GM23248 (cell line): Measurements from ENCODE around the gene CNN2. TPM values are rescaled to one million over a fixed set of nuclear protein-coding genes. Genes with fewer than 3 reads are reported as not detected.

ENCODE experiments used
- DNase-seq: peaks from one replicate; pipeline ENCODE4 v3.0.0-alpha.2; 2015
- H2AFZ ChIP-seq: fragments of 200-600 bp; sonication (generic); 2 replicates; pipeline ENCODE4 v1.6.1; 2016; ENCODE audit warnings: antibody characterized with exemption
- H3F3A ChIP-seq: fragments of 200-600 bp; sonication (generic); 2 replicates; pipeline ENCODE4 v1.6.1; 2016; ENCODE audit warnings: mild to moderate bottlenecking, antibody characterized with exemption, mixed run types; ENCODE audit not compliant: insufficient read depth
- H3K27ac ChIP-seq: fragments of 200-600 bp; sonication (generic); 2 replicates; pipeline ENCODE4 v1.5.1; 2016; ENCODE audit warnings: mild to moderate bottlenecking
- H3K27me3 ChIP-seq: fragments of 200-600 bp; sonication (generic); replicated peaks from 2 replicates; pipeline ENCODE4 v1.6.1; 2016; ENCODE audit warnings: mild to moderate bottlenecking; ENCODE audit not compliant: insufficient read depth
- H3K36me3 ChIP-seq: fragments of 200-600 bp; sonication (generic); 2 replicates; pipeline ENCODE4 v1.6.1; 2016; ENCODE audit warnings: low read depth, mild to moderate bottlenecking
- H3K4me1 ChIP-seq: fragments of 200-600 bp; sonication (generic); 2 replicates; pipeline ENCODE4 v1.6.1; 2016; ENCODE audit warnings: mild to moderate bottlenecking; ENCODE audit not compliant: insufficient read depth
- H3K4me2 ChIP-seq: fragments of 200-600 bp; sonication (generic); one replicate; pipeline ENCODE4 v1.6.1; 2016; ENCODE audit warnings: mild to moderate bottlenecking; ENCODE audit not compliant: unreplicated experiment
- H3K4me3 ChIP-seq: fragments of 200-600 bp; sonication (generic); 2 replicates; pipeline ENCODE4 v1.5.1; 2016; ENCODE audit warnings: mild to moderate bottlenecking
- H3K79me2 ChIP-seq: fragments of 200-600 bp; sonication (generic); 2 replicates; pipeline ENCODE4 v1.6.1; 2016; ENCODE audit warnings: mild to moderate bottlenecking; ENCODE audit not compliant: insufficient read depth
- H3K9ac ChIP-seq: fragments of 200-600 bp; sonication (generic); 2 replicates; pipeline ENCODE4 v1.6.1; 2016; ENCODE audit warnings: mild to moderate bottlenecking
- H3K9me2 ChIP-seq: fragments of 200-600 bp; sonication (generic); 2 replicates; pipeline ENCODE4 v1.6.1; 2016; ENCODE audit warnings: mixed run types, mild to moderate bottlenecking, moderate library complexity; ENCODE audit not compliant: insufficient read depth
- H3K9me3 ChIP-seq: fragments of 200-600 bp; sonication (generic); one replicate; pipeline ENCODE4 v1.6.1; 2017; ENCODE audit warnings: low read depth
- H4K20me1 ChIP-seq: fragments of 200-600 bp; sonication (generic); 2 replicates; pipeline ENCODE4 v1.6.0; 2016; ENCODE audit not compliant: insufficient read depth
- EZH2 ChIP-seq: fragments of 200-600 bp; sonication (generic); IDR thresholded peaks from 2 replicates; pipeline ENCODE4 v1.6.1; 2018; ENCODE audit warnings: antibody characterized with exemption, mild to moderate bottlenecking; ENCODE audit not compliant: insufficient read depth, poor library complexity, severe bottlenecking
- EZH2phosphoT487 ChIP-seq: fragments of 200-600 bp; sonication (generic); IDR thresholded peaks from 2 replicates; pipeline ENCODE4 v1.6.1; 2018; ENCODE audit warnings: antibody characterized with exemption, moderate library complexity, mild to moderate bottlenecking, low read depth; ENCODE audit not compliant: insufficient read depth
- WGBS, 2 experiments: methylation state at CpG; one replicate each; pipeline ENCODE4 v1.1.6; 2015 to 2017; ENCODE audit warnings: low lambda C conversion rate in 2 of 2, low coverage in 1 of 2; ENCODE audit errors: missing lambda C conversion rate in 2 of 2; 5-methylcytosine and 5-hydroxymethylcytosine counted together
- in situ Hi-C: fragments of 300-500 bp; cut with MboI; formaldehyde crosslinking; loops from 2 replicates; pipeline ENCODE4 v1.15.0; 2020
- polyA plus RNA-seq: library from polyadenylated mRNA; unstranded; fragments of >200 nt; fragmentation: Nextera tagmentation; extraction: Ambion mirVana; gene quantifications from 2 replicates; pipeline ENCODE4 v1.2.1, GENCODE V29; 2016
- total RNA-seq: library from RNA; depleted of rRNA; stranded (reverse); fragments of >200 nt; shearing (Covaris generic); gene quantifications from 2 replicates; pipeline ENCODE4 v1.2.3, GENCODE V29; 2014

Gene CNN2
- total and polyA plus RNA-seq, 2 experiments from 2014 or later, result 244 to 400 TPM

DNA sequence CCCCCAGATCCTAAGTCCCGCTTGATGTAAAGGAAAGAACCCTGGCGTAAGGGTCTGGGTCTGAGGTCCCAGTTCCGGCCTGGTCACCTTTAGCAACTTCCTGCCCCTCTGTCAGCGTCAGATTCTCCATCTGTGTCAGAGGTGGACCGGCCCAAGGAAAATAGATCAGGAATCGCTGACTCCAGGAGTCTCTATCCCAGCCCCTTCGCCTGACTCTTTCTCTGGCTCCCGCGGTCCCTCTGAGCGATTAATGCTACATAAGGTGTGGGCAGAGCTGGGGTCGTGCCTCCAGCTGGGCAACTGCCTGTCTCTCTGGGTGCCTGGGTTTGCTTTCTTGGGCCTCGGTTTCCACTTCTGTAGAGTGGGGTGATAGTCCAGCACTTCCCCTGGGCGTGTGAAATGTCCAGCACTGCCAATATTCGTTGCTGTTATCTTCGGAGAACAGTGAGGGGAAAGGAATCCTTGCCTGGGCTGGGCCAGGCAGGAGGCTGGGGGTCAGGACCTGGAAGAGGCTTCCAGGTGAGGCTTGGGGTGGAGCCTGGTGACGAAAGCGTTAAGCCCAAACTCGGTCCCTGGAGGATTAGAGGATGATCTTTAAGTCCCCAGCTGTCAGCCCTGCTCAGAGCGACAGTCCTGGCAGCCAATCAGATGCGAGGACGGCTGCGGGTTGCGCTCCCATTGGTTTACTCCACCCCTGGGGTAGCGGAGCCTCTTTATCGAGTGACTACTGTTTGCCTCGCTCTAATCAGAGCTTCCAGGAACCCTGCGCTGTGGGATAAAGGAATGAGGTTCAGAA, 14.3 kb downstream of the CNN2 start:
- Histone ChIP-seq H3K4me1 (no peaks in the 10 kb centered on the region; the same call in 1 of the 2 replicates), H3F3A (peaks cover 32% of the 10 kb centered on the region), H3K9ac (peak overlapping the region; percentile 50), H3K9me3 (no peaks in the 10 kb centered on the region), H3K9me2 (no peaks in the 10 kb centered on the region), H3K27ac (no peak overlapping the region), H3K4me2 (peak overlapping the region; percentile 84), H3K27me3 (no peaks in the 10 kb centered on the region), H2AFZ (peak overlapping the region; percentile 60), H3K4me3 (peak overlapping the region; percentile 68), H3K36me3 (no peaks in the 10 kb centered on the region; the same call in 1 of the 2 replicates), H4K20me1 (no peaks in the 10 kb centered on the region), H3K79me2 (peaks cover 4% of the 10 kb centered on the region; the same call in 1 of the 2 replicates)
- peak; percentile 93 for DNase-seq
- TF ChIP-seq EZH2phosphoT487 (no peak), EZH2 (no peak)
- in situ Hi-C loops, result no loop called here
- 3 to 4% methylated on average over 27 of the region's 27 CpGs for WGBS, 2 experiments

DNA sequence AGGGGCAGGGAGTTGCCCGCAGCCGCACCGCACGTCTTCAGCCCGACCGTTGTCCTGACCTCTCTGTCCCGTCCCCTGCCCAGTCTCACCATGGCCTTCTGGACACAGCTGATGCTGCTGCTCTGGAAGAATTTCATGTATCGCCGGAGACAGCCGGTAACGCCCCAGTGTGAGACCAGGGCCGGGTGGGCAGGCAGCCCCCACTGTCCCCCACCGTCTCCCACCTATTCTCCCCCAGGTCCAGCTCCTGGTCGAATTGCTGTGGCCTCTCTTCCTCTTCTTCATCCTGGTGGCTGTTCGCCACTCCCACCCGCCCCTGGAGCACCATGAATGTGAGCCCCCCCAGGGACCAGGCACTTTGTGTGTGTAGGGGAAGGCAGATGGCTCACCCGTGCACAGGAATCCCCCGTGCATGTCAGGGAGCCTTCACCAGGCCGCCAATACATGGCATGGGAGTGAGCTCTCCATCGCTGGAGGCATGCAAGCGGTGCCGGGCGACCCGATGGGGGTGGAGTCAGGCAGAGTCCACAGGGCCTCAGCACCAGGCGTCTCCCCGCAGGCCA, 14.9 kb downstream of the CNN2 start:
- Histone ChIP-seq H3K79me2 (no peaks in the 10 kb centered on the region), H2AFZ (peak overlapping the region; percentile 60), H3K4me2 (peak overlapping the region; percentile 84), H3K9ac (no peak overlapping the region), H3K27me3 (no peaks in the 10 kb centered on the region), H3F3A (peaks cover 32% of the 10 kb centered on the region), H3K9me2 (no peaks in the 10 kb centered on the region), H3K9me3 (no peaks in the 10 kb centered on the region), H3K27ac (no peak overlapping the region), H4K20me1 (no peaks in the 10 kb centered on the region), H3K4me1 (no peaks in the 10 kb centered on the region; the same call in 1 of the 2 replicates), H3K4me3 (peak overlapping the region; percentile 68), H3K36me3 (no peaks in the 10 kb centered on the region; the same call in 1 of the 2 replicates)
- 13 to 14% methylated on average over 21 to 22 of the region's 26 CpGs for WGBS, 2 experiments
- no peak for DNase-seq
- TF ChIP-seq EZH2phosphoT487 (no peak), EZH2 (no peak)
- in situ Hi-C loops, result no loop called here

DNA sequence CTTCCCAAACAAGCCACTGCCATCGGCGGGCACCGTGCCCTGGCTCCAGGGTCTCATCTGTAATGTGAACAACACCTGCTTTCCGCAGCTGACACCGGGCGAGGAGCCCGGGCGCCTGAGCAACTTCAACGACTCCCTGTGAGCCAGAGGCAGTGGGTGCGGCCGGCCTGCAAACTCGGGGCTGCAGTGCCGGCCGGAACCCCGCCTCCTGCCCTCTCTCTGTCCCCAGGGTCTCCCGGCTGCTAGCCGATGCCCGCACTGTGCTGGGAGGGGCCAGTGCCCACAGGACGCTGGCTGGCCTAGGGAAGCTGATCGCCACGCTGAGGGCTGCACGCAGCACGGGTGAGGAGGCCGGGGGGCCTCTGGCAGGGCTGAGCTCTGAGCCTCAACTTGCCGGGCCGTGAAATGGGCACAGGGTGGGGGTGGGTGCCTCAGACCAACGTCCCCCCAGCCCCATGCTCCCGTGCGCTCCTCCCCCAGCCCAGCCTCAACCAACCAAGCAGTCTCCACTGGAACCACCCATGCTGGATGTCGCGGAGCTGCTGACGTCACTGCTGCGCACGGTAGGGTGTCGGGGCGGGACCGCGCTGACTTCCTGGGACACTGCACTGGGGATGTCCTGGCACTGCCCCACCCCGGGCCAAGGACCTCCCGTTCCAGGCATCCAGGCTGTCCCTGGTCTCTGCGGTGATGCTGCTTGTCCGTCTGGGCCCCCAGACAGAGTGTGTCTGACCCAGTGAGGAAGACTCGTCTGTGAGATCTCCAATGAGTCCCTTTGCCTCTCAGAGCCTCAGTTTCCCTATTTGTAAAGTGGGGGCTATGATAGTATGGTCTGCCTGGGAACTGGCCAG, 15.7 kb downstream of the CNN2 start:
- Histone ChIP-seq H3K4me3 (no peak overlapping the region), H3K79me2 (no peaks in the 10 kb centered on the region), H3K4me2 (no peak overlapping the region), H2AFZ (no peak overlapping the region), H3F3A (peaks cover 30% of the 10 kb centered on the region), H3K9ac (no peak overlapping the region), H4K20me1 (no peaks in the 10 kb centered on the region), H3K9me2 (no peaks in the 10 kb centered on the region), H3K27ac (no peak overlapping the region), H3K36me3 (no peaks in the 10 kb centered on the region; the same call in 1 of the 2 replicates), H3K4me1 (no peaks in the 10 kb centered on the region; the same call in 1 of the 2 replicates), H3K9me3 (no peaks in the 10 kb centered on the region), H3K27me3 (no peaks in the 10 kb centered on the region)
- DNase-seq, result peak; percentile 57
- in situ Hi-C loops, result no loop called here
- TF ChIP-seq EZH2phosphoT487 (no peak), EZH2 (no peak)
- 27 to 28% methylated on average over 31 to 39 of the region's 43 CpGs for WGBS, 2 experiments

DNA sequence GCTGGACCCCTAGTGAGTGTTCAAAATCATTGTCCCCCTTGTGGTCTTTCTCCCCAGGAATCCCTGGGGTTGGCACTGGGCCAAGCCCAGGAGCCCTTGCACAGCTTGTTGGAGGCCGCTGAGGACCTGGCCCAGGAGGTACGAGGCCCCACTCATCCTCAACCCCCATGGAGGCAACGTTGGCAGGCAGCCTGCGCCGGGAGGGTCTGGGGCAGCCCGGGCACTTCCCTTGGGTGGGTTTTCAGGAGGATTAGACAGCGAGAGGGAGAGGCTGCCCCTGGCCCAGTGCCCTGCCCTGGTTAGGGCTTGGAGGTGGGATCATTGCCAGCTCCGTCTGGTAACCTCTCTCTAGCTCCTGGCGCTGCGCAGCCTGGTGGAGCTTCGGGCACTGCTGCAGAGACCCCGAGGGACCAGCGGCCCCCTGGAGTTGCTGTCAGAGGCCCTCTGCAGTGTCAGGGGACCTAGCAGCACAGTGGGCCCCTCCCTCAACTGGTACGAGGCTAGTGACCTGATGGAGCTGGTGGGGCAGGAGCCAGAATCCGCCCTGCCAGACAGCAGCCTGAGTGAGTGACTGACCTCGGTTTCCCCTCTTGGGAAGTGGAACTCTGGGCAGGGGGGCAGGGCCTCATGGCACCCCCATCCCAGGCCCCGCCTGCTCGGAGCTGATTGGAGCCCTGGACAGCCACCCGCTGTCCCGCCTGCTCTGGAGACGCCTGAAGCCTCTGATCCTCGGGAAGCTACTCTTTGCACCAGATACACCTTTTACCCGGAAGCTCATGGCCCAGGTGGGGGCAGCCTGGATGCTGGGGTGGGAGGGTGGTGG, 16.5 kb downstream of the CNN2 start:
- no peak overlapping the region for H3K4me3 ChIP-seq
- H3K27ac ChIP-seq, result no peak overlapping the region
- no peaks in the 10 kb centered on the region; the same call in 1 of the 2 replicates for H3K4me1 ChIP-seq
- no peaks in the 10 kb centered on the region for H3K27me3 ChIP-seq
- H3K4me2 ChIP-seq, result no peak overlapping the region
- H3K36me3 ChIP-seq, result no peaks in the 10 kb centered on the region; the same call in 1 of the 2 replicates
- H3K9me2 ChIP-seq, result no peaks in the 10 kb centered on the region
- TF ChIP-seq EZH2phosphoT487 (no peak), EZH2 (no peak)
- H3K79me2 ChIP-seq, result no peaks in the 10 kb centered on the region
- no peak overlapping the region for H3K9ac ChIP-seq
- no peak for DNase-seq
- in situ Hi-C loops, result no loop called here
- H4K20me1 ChIP-seq, result no peaks in the 10 kb centered on the region
- no peaks in the 10 kb centered on the region for H3K9me3 ChIP-seq
- 42 to 45% methylated on average over 21 to 22 of the region's 23 CpGs for WGBS, 2 experiments
- peaks cover 23% of the 10 kb centered on the region for H3F3A ChIP-seq
- no peak overlapping the region for H2AFZ ChIP-seq
